Fibroblast of pulmonary artery (primary cell): ENCODE results near the gene MPO.

Experiments
- DNase-seq: peaks from one replicate; pipeline ENCODE4 v3.0.0-alpha.2; 2010; ENCODE audit warnings: low read depth
- H3K4me3 ChIP-seq: replicated peaks from 2 replicates; pipeline ENCODE4 v1.5.1; 2011; ENCODE audit warnings: low read depth, mild to moderate bottlenecking, control low read depth, low read length, moderate library complexity
- TF ChIP-seq, protein P1 (sequence below): IDR thresholded peaks from 2 replicates; pipeline ENCODE4 v1.5.1; 2011; ENCODE audit warnings: mild to moderate bottlenecking, control low read depth, low read length, inconsistent platforms; ENCODE audit errors: missing control alignments

Gene MPO

GRCh38 chr17:58277107-58277801, 3.5 kb downstream of the MPO start:
- H3K4me3 ChIP-seq: no peak overlapping the region
- DNase-seq: peak; percentile 14
- TF ChIP-seq, protein P1, sequence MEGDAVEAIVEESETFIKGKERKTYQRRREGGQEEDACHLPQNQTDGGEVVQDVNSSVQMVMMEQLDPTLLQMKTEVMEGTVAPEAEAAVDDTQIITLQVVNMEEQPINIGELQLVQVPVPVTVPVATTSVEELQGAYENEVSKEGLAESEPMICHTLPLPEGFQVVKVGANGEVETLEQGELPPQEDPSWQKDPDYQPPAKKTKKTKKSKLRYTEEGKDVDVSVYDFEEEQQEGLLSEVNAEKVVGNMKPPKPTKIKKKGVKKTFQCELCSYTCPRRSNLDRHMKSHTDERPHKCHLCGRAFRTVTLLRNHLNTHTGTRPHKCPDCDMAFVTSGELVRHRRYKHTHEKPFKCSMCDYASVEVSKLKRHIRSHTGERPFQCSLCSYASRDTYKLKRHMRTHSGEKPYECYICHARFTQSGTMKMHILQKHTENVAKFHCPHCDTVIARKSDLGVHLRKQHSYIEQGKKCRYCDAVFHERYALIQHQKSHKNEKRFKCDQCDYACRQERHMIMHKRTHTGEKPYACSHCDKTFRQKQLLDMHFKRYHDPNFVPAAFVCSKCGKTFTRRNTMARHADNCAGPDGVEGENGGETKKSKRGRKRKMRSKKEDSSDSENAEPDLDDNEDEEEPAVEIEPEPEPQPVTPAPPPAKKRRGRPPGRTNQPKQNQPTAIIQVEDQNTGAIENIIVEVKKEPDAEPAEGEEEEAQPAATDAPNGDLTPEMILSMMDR: peak; percentile 45

- TF ChIP-seq, protein P1: no peak
- no peak overlapping the region for H3K4me3 ChIP-seq
- DNase-seq: no peak
Measured at GRCh38 chr17:58276423-58276822, 4.3 kb downstream of the MPO start.

DNA sequence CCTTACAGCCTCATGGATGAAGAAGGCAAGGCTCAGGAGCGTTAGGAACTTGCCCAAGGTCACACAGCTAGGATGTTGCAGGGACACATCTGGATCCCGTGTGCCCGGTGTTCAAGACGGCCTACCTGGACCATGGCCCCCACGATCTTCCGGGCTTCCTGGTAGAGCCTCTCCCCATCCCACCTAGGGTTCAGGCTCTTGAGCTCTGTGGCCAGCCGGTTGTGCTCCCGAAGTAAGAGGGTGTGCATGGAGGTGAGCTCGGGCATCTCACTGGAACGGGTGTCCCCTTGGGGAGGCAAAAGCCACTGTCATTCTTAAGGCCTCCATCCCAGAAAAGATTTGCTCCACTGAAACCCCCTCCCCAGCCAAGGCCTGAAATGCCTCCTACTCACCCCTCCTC, 5.3 kb downstream of the MPO start:
- DNase-seq: no peak
- TF ChIP-seq, protein P1: no peak
- no peak overlapping the region for H3K4me3 ChIP-seq

DNA sequence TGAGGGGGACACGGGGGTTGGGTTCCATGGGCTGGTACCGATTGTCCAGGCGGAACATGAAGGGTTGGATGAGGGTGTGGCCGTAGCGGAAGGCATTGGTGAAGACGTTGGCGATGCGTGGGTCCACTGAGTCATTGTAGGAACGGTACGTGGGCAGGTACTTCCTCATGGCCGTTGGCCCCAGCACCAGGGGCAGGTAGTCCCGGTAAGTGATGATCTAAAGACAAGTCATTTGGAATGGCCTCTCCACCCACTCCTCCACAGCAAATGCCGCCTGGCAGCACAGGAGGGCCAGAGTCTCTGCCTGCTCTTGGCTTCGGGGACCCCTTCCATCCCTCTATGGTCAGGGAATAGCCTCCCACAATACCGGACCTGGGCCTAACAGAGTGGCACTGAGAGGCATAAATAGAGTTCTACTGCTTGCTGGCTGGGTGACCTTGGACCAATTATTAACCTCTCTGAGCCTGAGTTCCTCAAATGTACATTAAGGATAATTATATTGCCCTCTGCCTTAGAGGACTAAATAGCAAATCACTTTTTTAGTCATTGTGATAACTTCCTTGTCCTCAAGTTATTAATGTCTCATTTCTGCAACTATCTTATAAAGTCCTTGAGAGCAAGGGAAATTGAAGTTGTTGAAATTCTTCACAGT, 7.2 kb downstream of the MPO start:
- TF ChIP-seq, protein P1: no peak
- DNase-seq: no peak

GRCh38 chr17:58272367-58273280, 8.1 kb downstream of the MPO start:
- DNase-seq: no peak
- H3K4me3 ChIP-seq: no peak overlapping the region
- TF ChIP-seq, protein P1: no peak

More for the DNA sequence above, 7.2 kb downstream of the MPO start:
- H3K4me3 ChIP-seq: no peak overlapping the region

- no peak for DNase-seq
- H3K4me3 ChIP-seq: no peak overlapping the region
- TF ChIP-seq, protein P1: no peak
Measured at GRCh38 chr17:58271216-58271931, 9.4 kb downstream of the MPO start.
